Measurements from ENCODE around the gene PRODH2.

Gene PRODH2, protein sequence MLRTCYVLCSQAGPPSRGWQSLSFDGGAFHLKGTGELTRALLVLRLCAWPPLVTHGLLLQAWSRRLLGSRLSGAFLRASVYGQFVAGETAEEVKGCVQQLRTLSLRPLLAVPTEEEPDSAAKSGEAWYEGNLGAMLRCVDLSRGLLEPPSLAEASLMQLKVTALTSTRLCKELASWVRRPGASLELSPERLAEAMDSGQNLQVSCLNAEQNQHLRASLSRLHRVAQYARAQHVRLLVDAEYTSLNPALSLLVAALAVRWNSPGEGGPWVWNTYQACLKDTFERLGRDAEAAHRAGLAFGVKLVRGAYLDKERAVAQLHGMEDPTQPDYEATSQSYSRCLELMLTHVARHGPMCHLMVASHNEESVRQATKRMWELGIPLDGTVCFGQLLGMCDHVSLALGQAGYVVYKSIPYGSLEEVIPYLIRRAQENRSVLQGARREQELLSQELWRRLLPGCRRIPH

DNA sequence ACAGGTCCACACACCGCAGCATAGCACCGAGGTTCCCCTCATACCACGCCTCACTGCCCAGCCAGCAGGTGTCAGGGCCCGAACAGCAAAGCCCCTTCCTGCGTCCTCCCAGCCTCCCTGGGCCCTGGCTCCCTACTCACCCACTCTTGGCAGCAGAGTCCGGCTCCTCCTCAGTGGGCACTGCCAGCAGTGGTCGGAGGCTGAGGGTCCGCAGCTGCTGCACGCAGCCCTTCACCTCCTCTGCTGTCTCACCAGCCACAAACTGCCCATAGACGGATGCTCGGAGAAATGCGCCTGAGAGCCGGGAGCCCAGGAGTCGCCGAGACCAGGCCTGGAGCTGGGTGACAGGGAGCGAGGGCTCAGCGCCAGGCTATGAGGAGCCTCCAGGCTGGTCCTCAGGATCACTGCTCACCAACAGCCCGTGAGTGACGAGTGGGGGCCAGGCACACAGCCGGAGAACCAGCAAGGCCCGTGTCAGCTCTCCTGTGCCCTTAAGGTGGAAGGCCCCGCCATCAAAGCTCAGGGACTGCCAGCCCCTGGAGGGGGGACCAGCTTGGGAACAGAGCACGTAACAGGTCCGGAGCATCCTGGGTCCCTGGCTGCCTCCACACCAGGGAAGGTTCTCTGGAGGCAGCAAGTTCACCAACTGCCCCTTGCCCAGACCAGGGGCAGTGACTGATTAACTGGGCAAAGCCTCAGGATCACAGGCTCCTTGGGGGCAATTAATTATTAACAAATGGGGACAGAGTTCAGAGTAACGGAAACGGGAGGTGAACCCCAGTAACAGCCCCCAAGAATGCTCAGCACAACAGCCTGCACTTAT is at the start of gene PRODH2:
TSS of gene PRODH2 (minus strand) at position 626 of the 823 bp plus-strand sequence. CDS start at position 586, 40 bp downstream.
- DNase-seq (ENCODE audit: low read depth in 3 of 3): no peak

DNA sequence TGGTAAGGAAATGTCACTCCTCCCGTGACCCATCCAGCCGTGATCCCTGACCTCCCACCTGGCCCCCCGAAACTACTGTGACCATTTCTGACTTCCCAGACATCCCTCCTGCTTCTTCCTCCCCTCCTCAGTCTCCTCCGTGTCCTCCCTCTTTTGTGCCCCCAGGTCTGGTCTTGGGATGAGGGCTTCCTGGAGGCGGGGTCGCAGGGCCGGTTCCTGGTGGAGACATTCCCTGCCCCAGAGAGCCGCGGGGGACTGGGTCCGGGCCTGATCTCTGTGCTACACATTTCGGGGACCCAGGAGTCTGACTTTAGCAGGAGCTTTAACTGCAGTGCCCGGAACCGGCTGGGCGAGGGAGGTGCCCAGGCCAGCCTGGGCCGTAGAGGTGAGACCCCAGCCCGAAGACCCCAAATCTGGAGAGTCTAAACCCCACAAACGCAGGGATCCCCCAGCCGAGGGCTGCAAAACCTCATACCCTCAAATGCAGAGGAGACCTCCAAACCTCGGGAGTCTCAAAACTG is 49.1 kb upstream of the PRODH2 start:
- no peak for DNase-seq (ENCODE audit: low read depth in 3 of 3)

DNA sequence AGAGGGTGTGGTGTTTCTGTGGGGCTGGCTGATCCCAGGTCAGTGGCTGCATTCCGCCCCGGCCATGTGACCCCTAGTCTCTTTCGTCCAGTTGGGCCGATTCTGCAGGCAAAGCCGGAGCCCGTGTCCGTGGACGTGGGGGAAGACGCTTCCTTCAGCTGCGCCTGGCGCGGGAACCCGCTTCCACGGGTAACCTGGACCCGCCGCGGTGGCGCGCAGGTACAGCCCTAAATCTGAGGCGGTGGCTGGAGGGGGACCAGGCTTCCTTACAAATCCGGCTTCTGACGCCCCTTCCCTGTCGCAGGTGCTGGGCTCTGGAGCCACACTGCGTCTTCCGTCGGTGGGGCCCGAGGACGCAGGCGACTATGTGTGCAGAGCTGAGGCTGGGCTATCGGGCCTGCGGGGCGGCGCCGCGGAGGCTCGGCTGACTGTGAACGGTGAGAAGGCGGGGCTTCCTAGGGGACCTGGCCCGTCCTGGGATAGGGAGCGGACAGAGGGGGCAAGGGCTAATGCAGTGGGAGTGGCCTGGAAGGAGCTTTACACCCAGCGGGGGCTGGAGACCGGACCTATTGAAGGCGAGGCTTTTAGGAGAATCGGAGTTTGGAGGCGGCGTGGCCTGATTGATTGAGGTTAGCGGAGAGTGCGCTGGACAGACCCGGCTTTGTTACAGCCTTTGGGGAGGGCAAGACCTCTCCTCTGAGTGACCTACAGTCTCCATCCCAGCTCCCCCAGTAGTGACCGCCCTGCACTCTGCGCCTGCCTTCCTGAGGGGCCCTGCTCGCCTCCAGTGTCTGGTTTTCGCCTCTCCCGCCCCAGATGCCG is 48.4 kb upstream of the PRODH2 start:
- no peak for DNase-seq (ENCODE audit: low read depth in 3 of 3)

DNA sequence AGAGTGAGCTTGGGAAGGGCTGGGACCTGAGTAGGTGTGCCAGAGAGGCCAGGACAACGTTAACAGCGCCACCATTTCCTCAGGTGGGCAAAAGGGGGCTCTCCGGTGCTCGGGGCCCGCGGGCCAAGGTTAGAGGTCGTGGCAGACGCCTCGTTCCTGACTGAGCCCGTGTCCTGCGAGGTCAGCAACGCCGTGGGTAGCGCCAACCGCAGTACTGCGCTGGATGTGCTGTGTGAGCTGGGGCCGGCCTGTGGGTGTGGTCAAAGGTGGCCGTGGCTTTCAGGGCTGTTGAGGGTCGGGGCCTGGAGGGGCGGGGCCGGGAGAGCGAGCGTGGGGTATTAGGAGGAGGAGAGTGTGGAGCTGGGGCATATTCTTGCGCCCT is 47.8 kb upstream of the PRODH2 start:
- DNase-seq (ENCODE audit: low read depth in 3 of 3): no peak

DNA sequence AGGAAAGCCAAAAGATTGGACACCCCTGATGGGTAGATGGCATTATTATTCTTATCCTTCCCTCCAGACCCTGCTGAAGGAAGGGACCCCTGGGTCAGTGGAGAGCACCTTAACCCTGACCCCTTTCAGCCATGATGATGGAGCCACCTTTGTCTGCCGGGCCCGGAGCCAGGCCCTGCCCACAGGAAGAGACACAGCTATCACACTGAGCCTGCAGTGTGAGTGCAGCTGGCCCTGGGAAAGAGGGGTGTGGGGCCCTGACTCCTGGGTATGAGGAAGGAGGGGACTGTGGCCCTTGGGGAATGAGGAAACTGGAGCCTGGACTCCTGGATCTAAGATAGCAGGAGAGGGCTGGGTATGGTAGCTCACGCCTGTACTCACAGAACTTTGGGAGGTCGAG is 46.8 kb upstream of the PRODH2 start:
- DNase-seq (ENCODE audit: low read depth in 3 of 3): no peak

DNA sequence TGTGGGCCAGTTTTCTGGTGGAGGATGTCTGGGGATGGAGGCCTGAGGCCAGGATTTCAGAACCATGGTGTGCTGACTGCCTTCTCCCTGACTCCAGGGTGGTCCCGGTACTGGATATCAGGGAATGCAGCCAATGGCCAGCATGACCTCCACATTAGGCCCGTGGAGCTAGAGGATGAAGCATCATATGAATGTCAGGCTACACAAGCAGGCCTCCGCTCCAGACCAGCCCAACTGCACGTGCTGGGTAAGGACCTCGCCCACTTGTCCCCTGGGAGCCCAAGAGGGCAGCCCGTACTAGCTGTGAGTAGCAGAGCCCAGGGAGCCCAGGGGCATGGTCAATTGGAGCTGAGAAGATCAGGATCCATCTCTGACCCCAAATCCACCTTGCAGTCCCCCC is 45.7 kb upstream of the PRODH2 start:
- DNase-seq (ENCODE audit: low read depth in 3 of 3): no peak

DNA sequence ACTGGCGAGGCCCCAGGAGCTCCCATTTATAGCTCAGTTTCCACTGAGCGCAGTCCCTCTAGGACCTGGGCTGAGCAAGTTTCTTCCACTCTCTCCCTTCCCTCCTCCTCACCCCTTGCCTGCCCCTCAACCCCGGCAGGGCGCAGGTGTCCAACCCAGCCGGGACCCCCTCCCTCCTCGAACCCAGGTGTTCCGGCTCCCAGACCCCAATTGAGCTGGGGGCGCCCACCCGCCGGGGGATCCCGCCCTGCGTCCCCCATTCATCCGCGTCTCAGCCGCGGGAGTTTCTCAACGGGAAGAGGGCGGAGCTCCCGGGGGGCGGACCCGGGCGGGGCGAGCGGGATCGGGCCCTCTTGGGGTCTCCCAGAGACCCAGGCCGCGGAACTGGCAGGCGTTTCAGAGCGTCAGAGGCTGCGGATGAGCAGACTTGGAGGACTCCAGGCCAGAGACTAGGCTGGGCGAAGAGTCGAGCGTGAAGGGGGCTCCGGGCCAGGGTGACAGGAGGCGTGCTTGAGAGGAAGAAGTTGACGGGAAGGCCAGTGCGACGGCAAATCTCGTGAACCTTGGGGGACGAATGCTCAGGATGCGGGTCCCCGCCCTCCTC is 44.0 kb upstream of the PRODH2 start, which contains the start of gene KIRREL2:
TSS of gene KIRREL2 (plus strand) at position 366 of the 604 bp plus-strand sequence. CDS start at position 575, 209 bp downstream.
- no peak for DNase-seq (ENCODE audit: low read depth in 3 of 3)

DNA sequence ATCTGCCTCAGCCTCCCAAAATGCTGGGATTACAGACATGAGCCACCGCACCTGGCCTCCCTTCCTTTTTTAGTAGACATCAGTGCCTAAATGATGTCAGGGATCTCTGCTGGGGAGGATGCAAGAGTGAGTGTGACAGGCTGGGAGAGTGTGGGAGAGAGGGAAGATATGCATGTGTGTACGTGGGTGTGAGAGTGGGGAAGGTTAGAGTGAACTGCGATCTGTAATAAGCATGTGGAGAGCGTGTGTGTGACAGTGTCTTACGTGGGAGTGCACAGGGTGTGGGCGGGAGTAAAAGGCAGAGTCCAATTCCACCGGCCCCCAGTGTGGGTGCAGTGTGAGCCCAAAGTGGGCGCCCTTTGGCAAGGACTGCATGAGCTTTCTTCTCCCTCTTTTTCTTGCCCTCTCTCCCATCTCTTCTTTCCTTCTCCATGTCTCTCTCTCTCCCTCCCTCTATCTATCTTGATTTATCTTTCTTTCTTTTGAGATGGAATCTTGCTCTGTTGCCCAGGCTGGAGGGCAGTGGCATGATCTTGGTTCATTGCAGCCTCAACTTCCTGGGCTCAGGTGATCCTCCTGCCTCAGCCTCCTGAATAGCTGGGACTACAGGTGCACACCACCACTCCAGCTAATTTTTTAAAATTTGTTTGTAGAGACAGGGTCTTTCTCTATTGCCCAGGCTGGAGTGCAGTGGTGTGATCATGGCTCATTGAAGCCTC is 40.6 kb upstream of the PRODH2 start:
- DNase-seq (ENCODE audit: low read depth in 3 of 3): no peak

DNA sequence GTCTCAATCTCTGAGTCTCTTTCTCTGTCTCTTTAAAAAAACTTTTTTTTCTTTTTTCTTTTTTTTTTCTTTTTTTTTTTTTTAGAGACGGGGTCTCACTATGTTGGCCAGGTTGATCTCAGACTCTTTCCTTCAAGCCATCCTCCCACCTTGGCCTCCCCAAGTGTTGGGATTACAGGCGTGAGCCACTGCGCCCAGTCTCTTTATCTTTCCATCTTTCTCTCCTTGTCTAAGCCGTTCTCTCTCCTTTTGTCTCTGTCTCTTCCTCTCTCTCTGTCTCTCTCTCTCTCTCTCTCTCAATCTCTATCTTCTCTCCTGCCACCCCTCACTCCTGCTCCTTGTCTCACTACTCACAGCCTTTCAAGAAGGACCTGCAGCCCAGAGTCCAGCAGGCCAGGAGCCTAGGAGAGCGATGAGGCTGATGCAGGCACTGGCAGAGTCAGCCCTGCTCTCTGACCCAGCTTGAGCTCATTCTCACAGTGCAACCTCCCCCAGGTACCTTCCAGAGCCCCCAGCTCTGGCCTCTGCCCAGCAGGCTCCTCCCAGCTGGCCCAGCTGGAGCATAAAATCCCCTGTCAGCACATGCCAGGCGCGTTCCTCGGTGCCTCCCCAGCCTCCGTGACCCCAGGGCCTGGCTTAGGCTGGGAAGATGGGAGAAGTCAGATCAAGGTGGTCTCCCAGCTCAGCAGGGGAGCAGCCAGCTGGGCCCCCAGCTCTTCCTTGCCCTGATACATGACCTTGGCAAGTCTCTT is 39.6 kb upstream of the PRODH2 start, which contains the start of gene NPHS1:
TSS of gene NPHS1 (minus strand) at position 476 of the 752 bp plus-strand sequence. CDS start 667 bp downstream, outside the sequence.
- DNase-seq (ENCODE audit: low read depth in 3 of 3): no peak

DNA sequence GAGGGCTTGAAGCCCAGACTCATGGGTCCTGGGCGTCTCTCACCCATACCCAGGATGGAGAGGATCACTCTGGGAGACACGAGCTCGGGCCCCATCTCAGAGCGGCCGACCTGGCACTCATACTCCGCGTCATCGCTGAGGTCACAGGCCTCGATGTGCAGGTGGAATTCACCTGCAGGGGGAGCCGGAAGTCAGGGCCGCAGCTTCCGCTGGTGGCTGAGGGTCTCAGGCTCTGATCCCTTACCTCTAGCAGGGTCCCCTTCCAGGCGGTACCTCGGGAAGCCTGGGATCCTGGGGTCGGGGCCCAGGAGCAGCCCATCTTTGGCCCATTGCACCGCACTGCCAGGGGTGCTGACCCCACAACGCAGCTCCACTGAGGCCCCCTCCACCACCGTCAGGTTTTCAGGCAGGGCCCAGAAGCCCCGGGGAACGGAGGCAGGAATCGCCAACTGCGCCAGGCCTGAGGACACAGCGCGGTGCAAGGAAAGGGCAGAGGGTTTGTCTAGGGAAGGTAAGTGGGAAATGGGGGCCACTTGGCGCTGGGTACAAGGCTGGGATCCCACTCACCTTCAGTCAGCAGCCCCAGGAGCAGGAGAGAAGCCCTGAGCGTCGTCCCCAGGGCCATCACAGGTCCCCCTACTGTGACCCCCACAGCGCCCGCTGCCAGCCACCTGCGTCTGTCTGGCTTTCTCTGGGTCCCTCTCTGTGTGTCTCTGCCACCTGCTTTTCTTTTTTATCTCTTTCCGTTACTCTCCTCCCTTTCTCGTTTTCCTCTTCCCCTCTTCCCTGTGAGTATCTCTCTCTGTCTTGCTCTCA is 38.8 kb upstream of the PRODH2 start:
- no peak for DNase-seq (ENCODE audit: low read depth in 3 of 3)

DNA sequence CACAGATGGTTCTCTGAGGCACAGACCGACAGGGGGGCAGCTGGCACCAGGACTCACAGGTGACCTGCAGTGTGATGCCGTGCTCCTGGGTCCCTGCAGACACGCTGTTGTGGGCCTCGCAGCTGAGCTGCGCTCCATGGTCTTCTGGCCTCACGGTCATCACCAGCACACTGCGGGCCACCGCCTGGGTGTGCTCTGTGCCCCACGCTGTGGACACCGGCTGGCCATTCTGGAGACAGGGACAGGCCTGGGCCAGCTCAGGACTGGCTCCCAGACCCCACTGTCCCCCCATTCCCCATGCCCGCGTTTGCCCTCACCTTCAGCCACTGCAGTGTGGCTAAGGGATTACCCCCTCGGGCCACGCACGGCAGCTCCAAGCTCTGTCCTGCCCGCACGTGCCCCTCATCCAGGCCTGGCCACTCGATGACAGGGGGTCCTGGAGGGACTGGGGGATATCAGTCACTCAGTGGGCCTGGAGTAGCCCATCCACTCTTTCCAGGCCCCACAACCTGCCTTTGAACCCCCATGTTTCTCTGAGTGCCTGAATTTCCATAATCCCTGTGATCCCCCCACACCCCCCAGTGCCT is 36.4 kb upstream of the PRODH2 start:
- DNase-seq (ENCODE audit: low read depth in 3 of 3): no peak

DNA sequence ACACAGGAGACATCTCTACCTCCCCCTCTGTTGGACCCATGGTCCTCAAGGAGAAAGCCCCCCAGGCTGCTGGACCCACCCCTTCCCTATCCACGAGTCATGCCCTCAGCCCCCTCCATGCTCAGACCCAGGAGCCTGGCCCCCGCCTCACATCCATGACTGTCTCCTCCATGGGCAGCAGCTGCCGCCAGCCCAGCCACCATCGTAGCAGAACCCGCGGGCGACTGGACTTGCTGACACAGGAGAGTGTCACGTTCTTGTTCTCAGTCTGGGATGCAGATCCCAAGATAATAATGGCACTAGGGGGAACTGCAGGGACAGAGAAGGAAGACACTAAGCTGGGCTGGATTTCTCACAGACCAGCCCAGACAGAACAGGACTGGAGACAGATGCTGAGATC is 35.8 kb upstream of the PRODH2 start:
- DNase-seq (ENCODE audit: low read depth in 3 of 3): no peak

DNA sequence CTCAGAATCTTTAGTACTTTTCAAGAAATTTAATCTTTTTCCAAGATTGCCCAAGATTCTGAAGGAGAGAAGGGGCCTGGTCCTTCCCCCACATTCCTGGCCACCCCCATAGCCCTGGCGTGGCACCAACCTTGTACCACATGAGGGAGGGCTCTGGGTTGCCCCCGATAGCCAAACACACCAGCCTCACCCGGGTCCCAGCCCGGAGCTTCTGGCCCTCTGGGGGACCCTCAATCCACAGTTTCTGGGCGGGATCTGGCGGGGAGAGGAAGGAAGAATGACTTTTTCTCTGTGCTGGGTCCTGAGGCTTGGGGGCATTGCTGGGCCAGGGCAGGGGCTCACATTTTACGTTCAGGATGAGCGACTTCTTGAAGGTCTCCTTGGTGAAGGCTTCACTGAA is 35.3 kb upstream of the PRODH2 start:
- no peak for DNase-seq (ENCODE audit: low read depth in 3 of 3)

DNA sequence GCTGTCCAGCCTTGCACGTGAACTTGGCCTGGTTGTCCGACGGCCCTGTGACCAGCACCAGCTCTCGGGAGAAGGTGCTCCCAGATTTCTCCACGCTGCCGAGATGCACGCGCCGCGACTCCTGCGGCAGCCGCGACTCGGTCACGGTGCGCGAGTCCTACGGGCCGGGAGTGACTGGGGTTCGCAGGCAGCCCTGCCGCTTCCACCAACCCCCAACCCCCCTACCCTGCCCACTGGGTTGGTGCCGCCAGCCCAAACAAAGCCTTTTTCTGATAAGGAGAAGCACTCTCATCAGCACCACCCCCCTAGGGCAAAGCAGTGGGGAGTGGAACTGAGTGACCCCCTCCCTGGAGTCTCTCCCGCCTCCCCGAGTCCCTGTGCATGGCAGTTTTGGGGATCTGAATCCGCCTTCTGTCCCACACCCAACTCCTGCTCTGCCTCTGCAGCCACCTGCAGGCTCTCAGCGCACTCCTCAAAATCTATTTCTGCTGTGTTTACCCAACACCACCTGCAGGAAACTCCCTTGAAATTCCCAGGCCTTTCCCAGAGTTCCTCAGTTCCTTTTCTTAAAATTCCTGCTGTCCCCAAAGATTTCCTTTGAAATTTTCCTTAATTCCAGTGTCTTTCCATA is 33.5 kb upstream of the PRODH2 start:
- DNase-seq (ENCODE audit: low read depth in 3 of 3): no peak

DNA sequence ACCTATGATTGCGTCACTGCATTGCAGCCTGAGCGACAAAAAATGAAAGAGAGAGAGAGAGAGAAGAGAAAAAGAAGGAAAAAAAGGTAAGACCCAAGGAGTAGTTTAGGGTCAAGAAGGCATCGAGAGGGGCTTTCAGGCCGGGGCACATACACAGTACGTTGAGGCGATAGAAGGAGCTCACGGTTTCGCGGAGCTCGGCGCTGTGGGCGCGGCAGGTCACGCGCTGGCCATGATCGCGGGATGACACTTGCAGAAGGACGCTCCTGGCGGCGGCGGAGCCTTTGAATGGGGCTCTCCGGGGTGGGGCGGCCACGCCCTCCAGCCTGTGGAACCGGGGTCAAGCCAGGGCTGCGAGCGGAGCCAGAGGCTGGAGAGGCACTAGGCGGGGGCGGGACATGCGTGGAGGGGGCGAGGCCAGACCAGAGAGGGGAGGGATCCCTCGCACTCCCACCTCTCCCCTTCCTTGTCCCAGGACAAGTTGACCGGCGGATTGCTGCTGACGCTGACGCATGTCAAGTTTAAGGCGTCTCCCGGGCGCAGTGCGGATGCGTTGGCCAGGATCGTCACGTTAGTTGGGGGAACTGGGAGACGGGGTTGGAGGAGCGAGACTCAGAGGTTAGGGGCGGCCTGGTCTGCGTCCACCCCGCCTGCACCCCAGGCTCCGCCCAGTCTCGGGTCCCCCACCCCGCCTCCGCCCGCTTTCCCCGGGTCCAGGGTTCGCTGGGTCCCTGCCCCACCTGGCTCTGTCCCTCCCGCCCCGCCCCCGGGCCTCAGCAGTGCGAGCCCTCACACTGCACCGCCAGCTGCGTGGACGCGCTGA is 32.8 kb upstream of the PRODH2 start:
- DNase-seq (ENCODE audit: low read depth in 3 of 3): no peak

DNA sequence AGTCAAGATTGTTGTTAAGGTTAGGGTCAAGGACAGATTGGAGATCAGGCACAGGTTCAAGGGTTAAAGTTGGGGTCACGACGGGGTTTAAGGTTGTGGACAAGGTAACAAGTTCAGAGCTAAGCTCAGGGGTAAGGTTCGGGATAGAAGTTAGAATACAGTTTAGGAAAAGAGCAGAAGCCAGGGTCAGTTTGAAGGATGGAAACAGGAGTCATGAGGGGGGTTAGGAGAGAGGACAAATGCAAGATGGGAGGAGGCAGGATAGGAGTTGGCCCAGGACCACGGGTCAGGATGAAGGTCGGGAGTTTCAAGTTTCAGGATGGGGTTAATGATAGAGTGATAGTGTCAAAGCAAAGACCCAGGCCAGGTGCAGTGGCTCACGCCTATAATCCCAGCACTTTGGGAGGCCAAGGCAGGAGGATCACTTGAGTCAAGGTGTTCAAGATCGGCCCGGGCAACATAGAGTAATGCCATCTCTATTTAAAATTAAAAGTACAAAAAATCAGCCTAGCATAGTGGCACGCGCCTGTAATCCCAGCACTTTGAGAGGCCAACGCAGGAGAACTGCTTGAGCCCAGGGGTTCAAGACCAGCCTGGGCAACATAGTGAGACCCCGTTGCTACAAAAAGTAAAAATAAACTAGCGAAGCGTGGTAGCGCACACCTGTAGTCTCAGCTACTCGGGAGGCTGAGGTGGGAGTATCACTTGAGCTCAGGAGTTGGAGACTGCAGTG is 32.0 kb upstream of the PRODH2 start:
- no peak for DNase-seq (ENCODE audit: low read depth in 3 of 3)

Data from stimulated activated CD4-positive, alpha-beta T cell treated with anti-CD3 and anti-CD28 coated beads, TNF-alpha, amount 100 ng/mL, for 48 hours (primary cell).